ENCODE results near the gene CBX1.

DNA sequence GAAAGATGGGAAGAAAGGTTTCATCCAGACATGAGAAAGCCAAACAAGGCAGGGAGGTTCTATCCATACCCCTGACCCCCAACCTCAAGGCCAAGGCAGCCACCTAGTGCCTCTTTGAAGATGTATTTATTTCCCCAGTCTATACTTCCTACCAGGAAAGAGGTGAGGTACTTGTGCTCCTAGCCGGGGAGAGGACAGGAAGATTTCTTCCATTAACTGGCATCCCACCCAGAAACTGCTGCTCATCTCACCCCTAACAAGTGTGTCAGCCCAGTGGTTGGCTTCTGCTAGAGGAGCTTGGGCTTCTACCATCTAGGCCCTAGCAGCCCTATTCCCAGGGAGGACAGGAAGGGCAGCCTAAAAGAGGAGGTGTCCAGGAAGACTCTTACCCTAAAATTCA is 72.5 kb downstream of the CBX1 start:
- TF ChIP-seq POLR2AphosphoS5 (IDR thresholded peaks at IDR 0.05; ENCODE audit: low read depth, low read length) = no peak
- TF ChIP-seq, protein P1, sequence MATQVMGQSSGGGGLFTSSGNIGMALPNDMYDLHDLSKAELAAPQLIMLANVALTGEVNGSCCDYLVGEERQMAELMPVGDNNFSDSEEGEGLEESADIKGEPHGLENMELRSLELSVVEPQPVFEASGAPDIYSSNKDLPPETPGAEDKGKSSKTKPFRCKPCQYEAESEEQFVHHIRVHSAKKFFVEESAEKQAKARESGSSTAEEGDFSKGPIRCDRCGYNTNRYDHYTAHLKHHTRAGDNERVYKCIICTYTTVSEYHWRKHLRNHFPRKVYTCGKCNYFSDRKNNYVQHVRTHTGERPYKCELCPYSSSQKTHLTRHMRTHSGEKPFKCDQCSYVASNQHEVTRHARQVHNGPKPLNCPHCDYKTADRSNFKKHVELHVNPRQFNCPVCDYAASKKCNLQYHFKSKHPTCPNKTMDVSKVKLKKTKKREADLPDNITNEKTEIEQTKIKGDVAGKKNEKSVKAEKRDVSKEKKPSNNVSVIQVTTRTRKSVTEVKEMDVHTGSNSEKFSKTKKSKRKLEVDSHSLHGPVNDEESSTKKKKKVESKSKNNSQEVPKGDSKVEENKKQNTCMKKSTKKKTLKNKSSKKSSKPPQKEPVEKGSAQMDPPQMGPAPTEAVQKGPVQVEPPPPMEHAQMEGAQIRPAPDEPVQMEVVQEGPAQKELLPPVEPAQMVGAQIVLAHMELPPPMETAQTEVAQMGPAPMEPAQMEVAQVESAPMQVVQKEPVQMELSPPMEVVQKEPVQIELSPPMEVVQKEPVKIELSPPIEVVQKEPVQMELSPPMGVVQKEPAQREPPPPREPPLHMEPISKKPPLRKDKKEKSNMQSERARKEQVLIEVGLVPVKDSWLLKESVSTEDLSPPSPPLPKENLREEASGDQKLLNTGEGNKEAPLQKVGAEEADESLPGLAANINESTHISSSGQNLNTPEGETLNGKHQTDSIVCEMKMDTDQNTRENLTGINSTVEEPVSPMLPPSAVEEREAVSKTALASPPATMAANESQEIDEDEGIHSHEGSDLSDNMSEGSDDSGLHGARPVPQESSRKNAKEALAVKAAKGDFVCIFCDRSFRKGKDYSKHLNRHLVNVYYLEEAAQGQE (IDR thresholded peaks at IDR 0.05; ENCODE audit: insufficient read depth in 1 of 2, low read depth in 2 of 2, low read length in 1 of 2) = no peak
